ENCODE measurements around the gene PTPN14.

GRCh38 chr1:214446772-214447556, 104.4 kb downstream of the PTPN14 start:
- TF ChIP-seq, protein P1, sequence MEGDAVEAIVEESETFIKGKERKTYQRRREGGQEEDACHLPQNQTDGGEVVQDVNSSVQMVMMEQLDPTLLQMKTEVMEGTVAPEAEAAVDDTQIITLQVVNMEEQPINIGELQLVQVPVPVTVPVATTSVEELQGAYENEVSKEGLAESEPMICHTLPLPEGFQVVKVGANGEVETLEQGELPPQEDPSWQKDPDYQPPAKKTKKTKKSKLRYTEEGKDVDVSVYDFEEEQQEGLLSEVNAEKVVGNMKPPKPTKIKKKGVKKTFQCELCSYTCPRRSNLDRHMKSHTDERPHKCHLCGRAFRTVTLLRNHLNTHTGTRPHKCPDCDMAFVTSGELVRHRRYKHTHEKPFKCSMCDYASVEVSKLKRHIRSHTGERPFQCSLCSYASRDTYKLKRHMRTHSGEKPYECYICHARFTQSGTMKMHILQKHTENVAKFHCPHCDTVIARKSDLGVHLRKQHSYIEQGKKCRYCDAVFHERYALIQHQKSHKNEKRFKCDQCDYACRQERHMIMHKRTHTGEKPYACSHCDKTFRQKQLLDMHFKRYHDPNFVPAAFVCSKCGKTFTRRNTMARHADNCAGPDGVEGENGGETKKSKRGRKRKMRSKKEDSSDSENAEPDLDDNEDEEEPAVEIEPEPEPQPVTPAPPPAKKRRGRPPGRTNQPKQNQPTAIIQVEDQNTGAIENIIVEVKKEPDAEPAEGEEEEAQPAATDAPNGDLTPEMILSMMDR (conservative IDR thresholded peaks at IDR 0.05; ENCODE audit: low read length): no peak
- TF ChIP-seq EZH2phosphoT487 (IDR thresholded peaks at IDR 0.05; ENCODE audit: borderline replicate concordance): no peak
